Upper lobe of right lung (tissue), 1 donor: ENCODE measurements around the gene LY6G6D. TPM values are rescaled to one million over a fixed set of nuclear protein-coding genes. Genes with fewer than 3 reads are reported as not detected.

ENCODE experiments used
- ATAC-seq: fragments of 200-7000 bp; cut with Tn5 transposase; one replicate; pipeline ENCODE4 v1.9.1; 2020; ENCODE audit warnings: mild to moderate bottlenecking, moderate library complexity
- DNase-seq: peaks from one replicate; pipeline ENCODE4 v3.0.0-alpha.2; 2020
- H3K27ac ChIP-seq: fragments of 200-600 bp; one replicate; pipeline ENCODE4 v1.8.0; 2022
- H3K27me3 ChIP-seq: fragments of 200-600 bp; one replicate; pipeline ENCODE4 v1.8.0; 2022; ENCODE audit warnings: mild to moderate bottlenecking
- H3K36me3 ChIP-seq: fragments of 200-600 bp; one replicate; pipeline ENCODE4 v1.8.0; 2022
- H3K4me1 ChIP-seq: fragments of 200-600 bp; one replicate; pipeline ENCODE4 v1.8.0; 2022
- H3K4me3 ChIP-seq: fragments of 200-600 bp; one replicate; pipeline ENCODE4 v1.8.0; 2022; ENCODE audit warnings: mild to moderate bottlenecking
- H3K9me3 ChIP-seq: fragments of 200-600 bp; one replicate; pipeline ENCODE4 v1.8.0; 2022
- CTCF ChIP-seq: fragments of 200-600 bp; IDR thresholded peaks from one replicate; pipeline ENCODE4 v1.8.0; 2022; ENCODE audit warnings: antibody characterized with exemption
- intact Hi-C: fragments of 100-400 bp; cut with DNase I; formaldehyde crosslinking; loops from one replicate; pipeline ENCODE4 v1.11.0; 2022
- total RNA-seq: library from RNA; stranded (reverse); fragmentation: NEBNext Ultra II Directional; extraction: Animal tissue kit (Norgen Biotek cat#: 25700); gene quantifications from one replicate; pipeline ENCODE4 v1.2.1, GENCODE V29; 2021
- donor health status: DM: no; HTN: yes; CAD: no; lungs with severe emphysema.

LY6G6D gene
- total RNA-seq, 1 donor from 2014 or later, result not detected

- peak overlapping the region; percentile 88 for H3K4me3 ChIP-seq
- no peaks in the 10 kb centered on the region for H3K27me3 ChIP-seq
- no peaks in the 10 kb centered on the region for H3K9me3 ChIP-seq
- peaks cover 48% of the 10 kb centered on the region for H3K4me1 ChIP-seq
- no peak for TF ChIP-seq CTCF
- H3K27ac ChIP-seq, result peak overlapping the region; percentile 78
- DNase-seq (no peak), ATAC-seq (no peak)
- peaks cover 26% of the 10 kb centered on the region for H3K36me3 ChIP-seq
- intact Hi-C loops, result no loop called here
These were observed 12.8 kb downstream of the LY6G6D start for GRCh38 chr6:31727717-31728671.

GRCh38 chr6:31728767-31729514 is 13.8 kb downstream of the LY6G6D start, which contains the start of gene DDAH2:
Gene DDAH2, minus strand, starts transcription at chr6:31729299. Its CDS starts 138 bp downstream, at chr6:31729161.
- intact Hi-C loops, result no loop called here
- peak; percentile 65 for TF ChIP-seq CTCF
- no peak for DNase-seq
- Histone ChIP-seq H3K4me3 (peak within 1 kb of the TSS; percentile 88), H3K27me3 (no peaks in the 10 kb centered on the region), H3K9me3 (no peaks in the 10 kb centered on the region), H3K27ac (peak within 1 kb of the TSS; percentile 85), H3K4me1 (peaks cover 52% of the 10 kb centered on the region), H3K36me3 (peaks cover 36% of the 10 kb centered on the region)
- ATAC-seq, result peak; percentile 27

GRCh38 chr6:31729515-31729978 is 14.4 kb downstream of the LY6G6D start:
- peaks cover 42% of the 10 kb centered on the region for H3K36me3 ChIP-seq
- H3K27ac ChIP-seq, result peak overlapping the region; percentile 85
- intact Hi-C loops, result no loop called here
- peak overlapping the region; percentile 88 for H3K4me3 ChIP-seq
- no peaks in the 10 kb centered on the region for H3K9me3 ChIP-seq
- DNase-seq (peak; percentile 95), ATAC-seq (peak; percentile 85)
- no peaks in the 10 kb centered on the region for H3K27me3 ChIP-seq
- peaks cover 58% of the 10 kb centered on the region for H3K4me1 ChIP-seq
- TF ChIP-seq CTCF, result no peak

DNA sequence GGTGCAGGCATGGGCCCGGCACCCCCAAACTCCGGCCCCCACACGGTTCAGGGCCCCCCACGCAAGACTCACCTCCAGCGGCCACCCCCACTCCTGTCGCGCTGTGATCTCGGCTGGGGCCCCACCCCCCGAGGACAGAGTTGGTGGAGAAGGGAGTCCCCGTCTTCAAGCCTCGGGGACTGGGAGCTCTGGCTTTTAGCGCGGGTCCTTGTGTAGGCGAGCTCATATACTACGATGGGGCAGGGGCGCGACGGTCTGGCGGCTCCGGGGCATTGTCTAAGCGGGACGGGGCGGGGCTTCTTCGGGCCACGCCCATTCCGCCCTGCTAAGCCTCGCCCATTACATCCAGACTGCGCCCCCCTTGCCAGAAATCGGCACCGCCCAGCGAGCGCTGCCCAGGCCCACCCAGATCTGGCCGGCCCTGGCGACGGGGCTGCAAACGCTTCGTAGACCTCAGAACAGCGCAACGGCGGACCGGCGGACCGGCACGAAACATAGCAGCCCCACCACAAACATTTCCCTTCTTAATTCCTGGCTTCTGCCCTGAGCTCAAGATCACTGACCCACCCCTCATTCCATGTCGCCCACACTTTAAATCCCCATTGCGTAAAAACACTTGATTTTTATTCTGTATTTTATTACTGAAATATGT is 15.0 kb downstream of the LY6G6D start:
- H3K9me3 ChIP-seq, result no peaks in the 10 kb centered on the region
- no peaks in the 10 kb centered on the region for H3K27me3 ChIP-seq
- no peak for TF ChIP-seq CTCF
- H3K27ac ChIP-seq, result peak overlapping the region; percentile 85
- peak; percentile 74 for ATAC-seq
- intact Hi-C loops, result no loop called here
- H3K4me3 ChIP-seq, result peak overlapping the region; percentile 88
- H3K4me1 ChIP-seq, result peaks cover 60% of the 10 kb centered on the region
- H3K36me3 ChIP-seq, result peaks cover 43% of the 10 kb centered on the region
- peak; percentile 90 for DNase-seq

DNA sequence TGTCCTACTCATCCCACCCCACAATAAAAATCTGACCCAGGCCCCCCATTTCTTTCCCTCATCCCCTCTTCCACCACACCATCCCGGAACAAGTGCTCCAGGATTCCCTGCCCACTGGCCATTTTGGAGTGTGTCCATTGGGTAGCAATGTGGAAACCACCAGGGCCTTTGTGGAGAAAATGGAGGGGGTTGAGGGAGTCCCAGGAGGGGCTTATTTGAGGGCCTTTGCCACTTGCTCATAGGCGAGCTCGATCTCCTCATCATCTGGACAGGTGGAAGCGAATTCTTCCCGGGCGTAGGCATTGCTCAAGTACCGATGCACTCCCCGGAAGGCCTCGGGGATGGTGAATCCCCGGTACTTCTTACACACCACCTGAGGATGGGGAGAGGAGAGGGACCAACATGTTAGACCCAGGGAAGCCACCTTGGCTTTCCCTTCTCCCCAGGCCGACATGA is 15.5 kb downstream of the LY6G6D start:
- ATAC-seq, result no peak
- intact Hi-C loops, result no loop called here
- H3K9me3 ChIP-seq, result no peaks in the 10 kb centered on the region
- peak overlapping the region; percentile 85 for H3K27ac ChIP-seq
- peak overlapping the region; percentile 88 for H3K4me3 ChIP-seq
- no peaks in the 10 kb centered on the region for H3K27me3 ChIP-seq
- TF ChIP-seq CTCF, result no peak
- peaks cover 58% of the 10 kb centered on the region for H3K4me1 ChIP-seq
- peaks cover 43% of the 10 kb centered on the region for H3K36me3 ChIP-seq
- no peak for DNase-seq
